ENCODE data around the gene KLF12.

The KLF12 gene

GRCh38 chr13:74135326-74136083 lies 1.3 kb upstream of the KLF12 start:
- peak in 40 of 56 donors; percentile 1 to 68 (median 40) for DNase-seq

GRCh38 chr13:74134777-74135325 lies 647 bp upstream of the KLF12 start:
- DNase-seq = peak in 14 of 56 donors; percentile 3 to 60 (median 34)

- peak in 54 of 56 donors; percentile 13 to 84 (median 64) for DNase-seq
Observed at GRCh38 chr13:74133657-74134201, 475 bp downstream of the KLF12 start.

- DNase-seq = peak in 32 of 56 donors; percentile 1 to 60 (median 17)
Observed at GRCh38 chr13:74132776-74133656, 1.2 kb downstream of the KLF12 start.

- DNase-seq = peak in 2 of 56 donors; percentile 3 to 4
Observed at GRCh38 chr13:74132152-74132775, 1.9 kb downstream of the KLF12 start.

GRCh38 chr13:74131227-74131626 lies 3.0 kb downstream of the KLF12 start:
- DNase-seq = no peak

- DNase-seq = no peak
Observed at GRCh38 chr13:74129500-74130191, 4.6 kb downstream of the KLF12 start.

- DNase-seq = no peak
Observed at GRCh38 chr13:74128156-74128767, 5.9 kb downstream of the KLF12 start.

- DNase-seq = no peak
Observed at GRCh38 chr13:74118328-74118727, 15.9 kb downstream of the KLF12 start.

GRCh38 chr13:74117207-74117705 lies 16.9 kb downstream of the KLF12 start:
- DNase-seq = no peak

GRCh38 chr13:74115133-74115532 lies 19.1 kb downstream of the KLF12 start:
- no peak for DNase-seq

- DNase-seq = no peak
Observed at GRCh38 chr13:74114641-74115040, 19.6 kb downstream of the KLF12 start.

- DNase-seq = no peak
Observed at GRCh38 chr13:74114202-74114601, 20.0 kb downstream of the KLF12 start.

- DNase-seq = no peak
Observed at GRCh38 chr13:74111901-74112824, 22.0 kb downstream of the KLF12 start.

- DNase-seq = no peak
Observed at GRCh38 chr13:74111399-74111798, 22.8 kb downstream of the KLF12 start.

- no peak for DNase-seq
Observed at GRCh38 chr13:74110053-74110452, 24.2 kb downstream of the KLF12 start.

GRCh38 chr13:74107598-74107997 lies 26.6 kb downstream of the KLF12 start:
- DNase-seq = no peak

GRCh38 chr13:74105871-74106270 lies 28.3 kb downstream of the KLF12 start:
- no peak for DNase-seq

Data from amygdala (tissue), 56 donors.